Endothelial cell of umbilical vein (primary cell): ENCODE data around the gene CELF2.

Experiments used
- CTCF ChIP-seq, 2 donors: IDR thresholded peaks; 1 replicate in 1 of 2; 2 replicates in 1 of 2; pipeline ENCODE4 v1.5.1; 2011; ENCODE audit warnings: low read length in 2 of 2, mild to moderate bottlenecking in 2 of 2, moderate library complexity in 2 of 2, control low read depth in 1 of 2, inconsistent platforms in 1 of 2, low read depth in 1 of 2; ENCODE audit not compliant: insufficient read depth in 1 of 2; ENCODE audit errors: extremely low read depth in 1 of 2
- EZH2 ChIP-seq: IDR thresholded peaks from 2 replicates; pipeline ENCODE4 v1.6.1; 2012; ENCODE audit warnings: borderline replicate concordance, low read depth, mild to moderate bottlenecking, moderate library complexity, low read length, inconsistent platforms; ENCODE audit not compliant: severe bottlenecking
- FOS ChIP-seq: IDR thresholded peaks from 2 replicates; pipeline ENCODE4 v1.6.1; 2011; ENCODE audit warnings: mild to moderate bottlenecking, low read length, moderate library complexity, borderline replicate concordance; ENCODE audit not compliant: insufficient read depth
- JUN ChIP-seq: IDR thresholded peaks from 2 replicates; pipeline ENCODE4 v1.6.1; 2011; ENCODE audit warnings: borderline replicate concordance, low read depth; ENCODE audit not compliant: insufficient read length, insufficient read depth
- MAX ChIP-seq: IDR thresholded peaks from 2 replicates; pipeline ENCODE4 v1.6.1; 2011; ENCODE audit not compliant: insufficient read depth, insufficient read length
- MYC ChIP-seq: IDR thresholded peaks from one replicate; pipeline ENCODE4 v1.6.1; 2011; ENCODE audit warnings: mild to moderate bottlenecking, low read depth, low read length
- POLR2A ChIP-seq: IDR thresholded peaks from 2 replicates; pipeline ENCODE4 v1.6.1; 2012; ENCODE audit warnings: low read depth, mild to moderate bottlenecking, control low read depth, low read length
- POLR2AphosphoS5 ChIP-seq: IDR thresholded peaks from 2 replicates; pipeline ENCODE4 v1.6.1; 2012; ENCODE audit warnings: low read depth, mild to moderate bottlenecking, control low read depth, low read length, moderate library complexity; ENCODE audit not compliant: insufficient read depth

- TF ChIP-seq CTCF (IDR thresholded peaks at IDR 0.05; ENCODE audit: extremely low read depth in 1 of 2, insufficient read depth in 1 of 2, low read depth in 1 of 2, low read length in 2 of 2) (no peak), EZH2 (no peak), JUN (peak; percentile 66), FOS (peak; percentile 56), POLR2AphosphoS5 (no peak), MYC (no peak), MAX (no peak), POLR2A (no peak)
Measured at GRCh38 chr10:11024596-11024995, 6.9 kb downstream of the CELF2 start.
